ENCODE data around the gene PNPLA1.

Gene PNPLA1

GRCh38 chr6:36327226-36327918, 57.5 kb downstream of the PNPLA1 start:
- no peak overlapping the region for H3K27ac ChIP-seq (ENCODE audit: low read length)
- no peaks in the 10 kb centered on the region for H3K9me3 ChIP-seq (ENCODE audit: control insufficient read depth in 2 of 2, low read length in 2 of 2)
- no peaks in the 10 kb centered on the region for H3K4me1 ChIP-seq (ENCODE audit: control insufficient read depth, insufficient read depth, low read length)
- no peaks in the 10 kb centered on the region for H3K36me3 ChIP-seq (ENCODE audit: control insufficient read depth in 2 of 2, insufficient read depth in 2 of 2, low read length in 2 of 2)
- no peak overlapping the region for H3K4me3 ChIP-seq (ENCODE audit: low read length in 2 of 2)
- H3K9ac ChIP-seq (ENCODE audit: low read length in 2 of 2), result no peak overlapping the region
- peaks cover 0 to 14% of the 10 kb centered on the region in 2 donors for H3K27me3 ChIP-seq (ENCODE audit: control insufficient read depth in 1 of 2, insufficient read depth in 2 of 2, low read length in 2 of 2)

- Histone ChIP-seq H3K36me3 (ENCODE audit: control insufficient read depth in 2 of 2, insufficient read depth in 2 of 2, low read length in 2 of 2) (no peaks in the 10 kb centered on the region), H3K9ac (ENCODE audit: low read length in 2 of 2) (no peak overlapping the region), H3K4me1 (ENCODE audit: control insufficient read depth, insufficient read depth, low read length) (no peaks in the 10 kb centered on the region), H3K27ac (ENCODE audit: low read length) (no peak overlapping the region), H3K9me3 (ENCODE audit: control insufficient read depth in 2 of 2, low read length in 2 of 2) (no peaks in the 10 kb centered on the region), H3K27me3 (ENCODE audit: control insufficient read depth in 1 of 2, insufficient read depth in 2 of 2, low read length in 2 of 2) (peaks cover 0 to 14% of the 10 kb centered on the region in 2 donors), H3K4me3 (ENCODE audit: low read length in 2 of 2) (no peak overlapping the region)
Observed at GRCh38 chr6:36327919-36328236, 58.0 kb downstream of the PNPLA1 start.

DNA sequence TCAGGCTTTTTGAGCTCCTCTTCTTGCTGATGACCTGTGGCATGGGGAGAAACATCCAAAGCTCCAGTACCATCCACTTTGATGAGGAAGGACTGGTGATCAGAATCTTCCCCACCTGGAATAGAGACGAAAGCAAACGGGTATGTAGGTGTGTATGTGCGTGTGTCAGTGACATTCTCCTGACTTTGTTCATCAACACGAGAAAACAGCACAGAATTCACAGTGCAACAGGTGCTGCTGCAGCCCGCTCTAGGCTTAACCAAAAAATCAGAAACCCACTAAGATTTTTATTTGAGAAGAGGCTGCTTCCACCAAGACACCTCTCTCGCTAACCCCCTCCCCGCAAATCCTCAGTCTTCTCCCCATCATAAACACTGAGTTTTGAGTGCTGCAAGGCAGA, 58.7 kb downstream of the PNPLA1 start:
- no peaks in the 10 kb centered on the region for H3K36me3 ChIP-seq (ENCODE audit: control insufficient read depth in 2 of 2, insufficient read depth in 2 of 2, low read length in 2 of 2)
- H3K9ac ChIP-seq (ENCODE audit: low read length in 2 of 2), result no peak overlapping the region
- H3K9me3 ChIP-seq (ENCODE audit: control insufficient read depth in 2 of 2, low read length in 2 of 2), result no peaks in the 10 kb centered on the region
- no peak overlapping the region for H3K4me3 ChIP-seq (ENCODE audit: low read length in 2 of 2)
- peaks cover 2% of the 10 kb centered on the region for H3K4me1 ChIP-seq (ENCODE audit: control insufficient read depth, insufficient read depth, low read length)
- peaks cover 0 to 14% of the 10 kb centered on the region in 2 donors for H3K27me3 ChIP-seq (ENCODE audit: control insufficient read depth in 1 of 2, insufficient read depth in 2 of 2, low read length in 2 of 2)
- H3K27ac ChIP-seq (ENCODE audit: low read length), result no peak overlapping the region

DNA sequence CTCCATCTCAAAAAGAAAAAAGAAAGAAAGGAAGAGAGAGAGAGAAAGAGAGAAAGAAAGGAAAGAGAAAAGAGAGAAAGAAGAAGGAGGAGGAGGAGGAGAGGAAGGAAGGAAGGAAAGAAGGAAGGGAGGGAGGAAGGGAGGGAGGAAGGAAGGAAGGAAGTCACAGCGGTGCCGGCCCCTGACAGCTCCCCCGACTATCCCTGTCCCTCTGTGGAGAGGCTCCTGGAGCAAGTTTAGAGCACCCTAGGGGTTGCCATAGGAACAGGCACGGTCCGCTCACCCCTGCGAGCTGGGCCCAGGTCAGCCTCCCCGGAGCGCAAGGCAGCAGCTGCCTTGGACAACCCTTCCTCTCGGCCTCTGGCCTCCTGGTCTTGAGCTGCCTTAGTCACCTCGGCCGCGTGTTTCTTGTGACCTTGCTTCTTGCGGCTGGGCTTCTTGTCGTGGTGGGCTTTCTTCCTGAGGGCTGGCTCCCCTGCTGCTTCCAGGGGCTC, 60.0 kb downstream of the PNPLA1 start:
- Histone ChIP-seq H3K9ac (ENCODE audit: low read length in 2 of 2) (no peak overlapping the region), H3K4me1 (ENCODE audit: control insufficient read depth, insufficient read depth, low read length) (peaks cover 2% of the 10 kb centered on the region), H3K36me3 (ENCODE audit: control insufficient read depth in 2 of 2, insufficient read depth in 2 of 2, low read length in 2 of 2) (no peaks in the 10 kb centered on the region), H3K9me3 (ENCODE audit: control insufficient read depth in 2 of 2, low read length in 2 of 2) (no peaks in the 10 kb centered on the region), H3K27me3 (ENCODE audit: control insufficient read depth in 1 of 2, insufficient read depth in 2 of 2, low read length in 2 of 2) (peaks cover 0 to 16% of the 10 kb centered on the region in 2 donors), H3K4me3 (ENCODE audit: low read length in 2 of 2) (no peak overlapping the region), H3K27ac (ENCODE audit: low read length) (no peak overlapping the region)

GRCh38 chr6:36330366-36330765, 60.5 kb downstream of the PNPLA1 start:
- peaks cover 0 to 16% of the 10 kb centered on the region in 2 donors for H3K27me3 ChIP-seq (ENCODE audit: control insufficient read depth in 1 of 2, insufficient read depth in 2 of 2, low read length in 2 of 2)
- H3K9ac ChIP-seq (ENCODE audit: low read length in 2 of 2), result no peak overlapping the region
- H3K27ac ChIP-seq (ENCODE audit: low read length), result no peak overlapping the region
- H3K4me1 ChIP-seq (ENCODE audit: control insufficient read depth, insufficient read depth, low read length), result peaks cover 2% of the 10 kb centered on the region
- H3K9me3 ChIP-seq (ENCODE audit: control insufficient read depth in 2 of 2, low read length in 2 of 2), result no peaks in the 10 kb centered on the region
- no peaks in the 10 kb centered on the region for H3K36me3 ChIP-seq (ENCODE audit: control insufficient read depth in 2 of 2, insufficient read depth in 2 of 2, low read length in 2 of 2)
- no peak overlapping the region for H3K4me3 ChIP-seq (ENCODE audit: low read length in 2 of 2)

DNA sequence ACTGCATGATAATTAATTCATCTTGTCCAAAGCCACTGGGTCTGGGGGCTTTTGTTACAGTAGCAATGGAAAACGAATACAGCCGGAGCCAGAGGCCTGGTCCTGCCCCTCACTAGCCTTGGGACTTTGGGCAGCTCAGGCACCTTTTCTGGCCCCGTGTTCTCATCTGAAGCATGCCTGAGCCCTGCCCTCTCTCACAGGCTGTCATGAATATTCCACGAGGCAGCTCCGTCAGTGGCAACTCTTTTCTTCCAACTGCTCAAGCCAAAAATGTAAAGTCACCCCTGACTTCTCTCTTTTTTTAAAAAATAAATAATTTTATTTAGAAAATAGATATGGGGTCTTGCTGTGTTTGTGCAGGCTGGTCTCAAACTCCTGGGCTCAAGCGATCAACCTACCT, 61.5 kb downstream of the PNPLA1 start:
- no peak overlapping the region for H3K27ac ChIP-seq (ENCODE audit: low read length)
- no peaks in the 10 kb centered on the region for H3K9me3 ChIP-seq (ENCODE audit: control insufficient read depth in 2 of 2, low read length in 2 of 2)
- no peak overlapping the region for H3K4me3 ChIP-seq (ENCODE audit: low read length in 2 of 2)
- H3K27me3 ChIP-seq (ENCODE audit: control insufficient read depth in 1 of 2, insufficient read depth in 2 of 2, low read length in 2 of 2), result peaks cover 7 to 15% of the 10 kb centered on the region in 2 donors
- peaks cover 2% of the 10 kb centered on the region for H3K4me1 ChIP-seq (ENCODE audit: control insufficient read depth, insufficient read depth, low read length)
- H3K9ac ChIP-seq (ENCODE audit: low read length in 2 of 2), result no peak overlapping the region
- H3K36me3 ChIP-seq (ENCODE audit: control insufficient read depth in 2 of 2, insufficient read depth in 2 of 2, low read length in 2 of 2), result no peaks in the 10 kb centered on the region

GRCh38 chr6:36333171-36333895, 63.5 kb downstream of the PNPLA1 start:
- Histone ChIP-seq H3K36me3 (ENCODE audit: control insufficient read depth in 2 of 2, insufficient read depth in 2 of 2, low read length in 2 of 2) (no peaks in the 10 kb centered on the region), H3K4me1 (ENCODE audit: control insufficient read depth, insufficient read depth, low read length) (peaks cover 2% of the 10 kb centered on the region), H3K27me3 (ENCODE audit: control insufficient read depth in 1 of 2, insufficient read depth in 2 of 2, low read length in 2 of 2) (peaks cover 7 to 20% of the 10 kb centered on the region in 2 donors), H3K4me3 (ENCODE audit: low read length in 2 of 2) (no peak overlapping the region), H3K9ac (ENCODE audit: low read length in 2 of 2) (no peak overlapping the region), H3K9me3 (ENCODE audit: control insufficient read depth in 2 of 2, low read length in 2 of 2) (no peaks in the 10 kb centered on the region), H3K27ac (ENCODE audit: low read length) (no peak overlapping the region)

DNA sequence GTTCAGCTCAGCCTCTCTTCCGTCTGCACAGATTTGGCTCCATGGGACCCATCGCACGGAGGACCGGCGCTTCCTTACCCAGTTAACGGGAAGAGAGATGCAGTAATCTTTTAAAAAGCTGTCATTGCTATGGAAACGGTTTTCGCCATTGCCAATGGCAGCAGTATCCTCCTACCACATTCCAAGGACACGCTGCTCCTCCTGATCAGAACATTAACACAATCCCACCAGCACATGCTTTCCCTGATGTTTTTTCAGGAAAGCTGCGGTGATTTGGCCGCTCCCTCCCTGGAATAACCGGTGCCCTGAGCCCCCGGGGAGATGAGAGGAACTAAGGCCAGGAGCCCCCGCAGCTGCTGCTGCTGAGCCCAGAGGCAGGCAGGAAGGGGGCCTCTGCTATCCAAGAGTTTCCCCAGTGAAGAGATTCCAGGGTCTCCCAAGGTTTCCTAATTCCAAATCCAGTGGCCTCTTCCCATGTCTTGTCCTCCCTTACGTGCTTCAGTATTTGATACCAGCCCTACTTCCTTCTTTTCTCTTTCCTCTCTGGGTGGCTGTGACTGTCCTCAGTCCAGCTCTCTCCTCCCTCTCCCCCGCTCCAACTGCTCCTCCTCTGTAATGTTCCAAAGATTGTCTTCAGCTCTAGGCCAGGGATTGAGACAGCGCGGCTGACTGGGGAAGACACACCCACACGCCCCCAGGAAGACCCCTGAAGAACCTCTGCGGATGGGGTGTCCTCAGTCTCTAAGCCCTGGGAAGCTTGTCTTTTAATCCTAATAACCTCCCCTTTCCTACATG, 64.3 kb downstream of the PNPLA1 start:
- peaks cover 2% of the 10 kb centered on the region for H3K4me1 ChIP-seq (ENCODE audit: control insufficient read depth, insufficient read depth, low read length)
- no peak overlapping the region for H3K27ac ChIP-seq (ENCODE audit: low read length)

DNA sequence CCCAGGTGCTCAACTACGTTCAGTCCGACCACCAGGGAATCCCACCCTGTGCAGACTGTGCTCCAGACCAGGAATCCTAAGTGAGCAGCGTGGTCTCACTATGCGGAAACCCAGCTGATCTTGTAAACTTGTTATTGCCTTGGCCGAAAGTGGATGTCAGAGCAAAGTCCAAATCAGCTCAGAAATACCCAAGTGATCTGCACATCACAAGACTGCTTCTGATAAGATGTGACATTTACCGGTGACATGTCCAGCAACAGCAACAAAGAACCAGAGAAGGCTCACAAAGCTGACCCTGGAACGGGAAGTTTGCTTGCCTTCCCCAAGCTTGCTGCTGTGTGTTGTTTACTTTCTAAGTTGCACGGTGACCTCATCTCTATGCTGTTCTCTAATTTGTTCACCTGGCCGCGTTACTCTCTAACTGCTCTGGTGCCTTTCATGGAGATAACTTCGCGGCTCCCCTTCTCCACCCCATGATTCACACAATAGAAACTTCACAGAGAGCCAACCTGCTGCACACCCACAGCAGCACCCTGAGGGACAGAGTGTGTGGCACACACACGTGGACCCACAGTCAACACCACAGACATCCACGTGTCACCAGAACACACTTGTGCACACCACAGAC, 65.1 kb downstream of the PNPLA1 start:
- H3K27ac ChIP-seq (ENCODE audit: low read length), result no peak overlapping the region
- H3K9me3 ChIP-seq (ENCODE audit: control insufficient read depth in 2 of 2, low read length in 2 of 2), result no peaks in the 10 kb centered on the region
- no peak overlapping the region for H3K9ac ChIP-seq (ENCODE audit: low read length in 2 of 2)
- no peak overlapping the region for H3K4me3 ChIP-seq (ENCODE audit: low read length in 2 of 2)
- peaks cover 7 to 20% of the 10 kb centered on the region in 2 donors for H3K27me3 ChIP-seq (ENCODE audit: control insufficient read depth in 1 of 2, insufficient read depth in 2 of 2, low read length in 2 of 2)
- H3K4me1 ChIP-seq (ENCODE audit: control insufficient read depth, insufficient read depth, low read length), result peaks cover 2% of the 10 kb centered on the region
- no peaks in the 10 kb centered on the region for H3K36me3 ChIP-seq (ENCODE audit: control insufficient read depth in 2 of 2, insufficient read depth in 2 of 2, low read length in 2 of 2)

More for the DNA sequence above, 64.3 kb downstream of the PNPLA1 start:
- Histone ChIP-seq H3K9me3 (ENCODE audit: control insufficient read depth in 2 of 2, low read length in 2 of 2) (no peaks in the 10 kb centered on the region), H3K4me3 (ENCODE audit: low read length in 2 of 2) (peak overlapping the region in 1 of 2 donors; percentile 29), H3K9ac (ENCODE audit: low read length in 2 of 2) (peak overlapping the region in 1 of 2 donors; percentile 5), H3K36me3 (ENCODE audit: control insufficient read depth in 2 of 2, insufficient read depth in 2 of 2, low read length in 2 of 2) (no peaks in the 10 kb centered on the region), H3K27me3 (ENCODE audit: control insufficient read depth in 1 of 2, insufficient read depth in 2 of 2, low read length in 2 of 2) (peaks cover 7 to 20% of the 10 kb centered on the region in 2 donors)

- Histone ChIP-seq H3K9me3 (ENCODE audit: control insufficient read depth in 2 of 2, low read length in 2 of 2) (no peaks in the 10 kb centered on the region), H3K4me1 (ENCODE audit: control insufficient read depth, insufficient read depth, low read length) (peaks cover 3% of the 10 kb centered on the region), H3K27ac (ENCODE audit: low read length) (no peak overlapping the region), H3K4me3 (ENCODE audit: low read length in 2 of 2) (no peak overlapping the region), H3K9ac (ENCODE audit: low read length in 2 of 2) (no peak overlapping the region), H3K36me3 (ENCODE audit: control insufficient read depth in 2 of 2, insufficient read depth in 2 of 2, low read length in 2 of 2) (no peaks in the 10 kb centered on the region), H3K27me3 (ENCODE audit: control insufficient read depth in 1 of 2, insufficient read depth in 2 of 2, low read length in 2 of 2) (peaks cover 7 to 17% of the 10 kb centered on the region in 2 donors)
Observed at GRCh38 chr6:36335465-36336207, 65.8 kb downstream of the PNPLA1 start.

Data from stomach smooth muscle (tissue), 2 donors.